ENCODE results near the gene ERCC6L2.

DNA sequence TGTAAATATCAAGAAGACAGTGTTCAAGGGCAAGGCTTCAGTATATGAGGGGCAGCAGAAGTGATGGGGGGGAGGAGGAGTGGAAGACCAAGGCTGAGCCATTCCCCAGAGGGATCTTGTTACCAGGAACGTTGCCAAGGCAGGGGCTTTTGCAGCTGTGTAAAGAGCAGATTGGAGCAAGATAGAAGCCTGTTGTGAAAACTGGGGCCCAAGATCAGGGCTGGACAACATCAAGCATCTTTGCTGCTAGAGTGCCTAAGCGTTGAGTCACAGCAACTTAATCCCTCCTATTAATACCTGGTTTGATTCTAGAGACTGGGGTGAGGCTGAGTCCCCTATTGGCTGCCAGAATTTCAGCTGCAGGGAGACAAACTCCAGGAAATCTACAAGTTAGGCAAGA is 18.4 kb upstream of the ERCC6L2 start:
- TF ChIP-seq SNRNP70 (optimal IDR thresholded peaks at IDR 0.05; ENCODE audit: low read depth, low read length) (no peak), MYC (IDR thresholded peaks at IDR 0.05; ENCODE audit: low read depth, low read length) (no peak), MYC (CRISPR knock-in tag; IDR thresholded peaks at IDR 0.05; ENCODE audit: borderline replicate concordance, low read depth) (no peak), SETDB1 (IDR thresholded peaks at IDR 0.05; ENCODE audit: low read length) (no peak), SMAD3 (CRISPR knock-in tag; conservative IDR thresholded peaks at IDR 0.05) (no peak)
- TF ChIP-seq, protein P1, sequence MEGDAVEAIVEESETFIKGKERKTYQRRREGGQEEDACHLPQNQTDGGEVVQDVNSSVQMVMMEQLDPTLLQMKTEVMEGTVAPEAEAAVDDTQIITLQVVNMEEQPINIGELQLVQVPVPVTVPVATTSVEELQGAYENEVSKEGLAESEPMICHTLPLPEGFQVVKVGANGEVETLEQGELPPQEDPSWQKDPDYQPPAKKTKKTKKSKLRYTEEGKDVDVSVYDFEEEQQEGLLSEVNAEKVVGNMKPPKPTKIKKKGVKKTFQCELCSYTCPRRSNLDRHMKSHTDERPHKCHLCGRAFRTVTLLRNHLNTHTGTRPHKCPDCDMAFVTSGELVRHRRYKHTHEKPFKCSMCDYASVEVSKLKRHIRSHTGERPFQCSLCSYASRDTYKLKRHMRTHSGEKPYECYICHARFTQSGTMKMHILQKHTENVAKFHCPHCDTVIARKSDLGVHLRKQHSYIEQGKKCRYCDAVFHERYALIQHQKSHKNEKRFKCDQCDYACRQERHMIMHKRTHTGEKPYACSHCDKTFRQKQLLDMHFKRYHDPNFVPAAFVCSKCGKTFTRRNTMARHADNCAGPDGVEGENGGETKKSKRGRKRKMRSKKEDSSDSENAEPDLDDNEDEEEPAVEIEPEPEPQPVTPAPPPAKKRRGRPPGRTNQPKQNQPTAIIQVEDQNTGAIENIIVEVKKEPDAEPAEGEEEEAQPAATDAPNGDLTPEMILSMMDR (IDR thresholded peaks at IDR 0.05 in 2 of 3, conservative IDR thresholded peaks at IDR 0.05 in 1 of 3; ENCODE audit: insufficient read depth in 2 of 3, low read depth in 1 of 3, low read length in 3 of 3) = no peak
- TF ChIP-seq, protein P2, sequence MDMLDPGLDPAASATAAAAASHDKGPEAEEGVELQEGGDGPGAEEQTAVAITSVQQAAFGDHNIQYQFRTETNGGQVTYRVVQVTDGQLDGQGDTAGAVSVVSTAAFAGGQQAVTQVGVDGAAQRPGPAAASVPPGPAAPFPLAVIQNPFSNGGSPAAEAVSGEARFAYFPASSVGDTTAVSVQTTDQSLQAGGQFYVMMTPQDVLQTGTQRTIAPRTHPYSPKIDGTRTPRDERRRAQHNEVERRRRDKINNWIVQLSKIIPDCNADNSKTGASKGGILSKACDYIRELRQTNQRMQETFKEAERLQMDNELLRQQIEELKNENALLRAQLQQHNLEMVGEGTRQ (CRISPR knock-in tag; IDR thresholded peaks at IDR 0.05) = no peak

Measured in K562 (cell line).